Measurements from ENCODE around the gene KHDC4.

DNA sequence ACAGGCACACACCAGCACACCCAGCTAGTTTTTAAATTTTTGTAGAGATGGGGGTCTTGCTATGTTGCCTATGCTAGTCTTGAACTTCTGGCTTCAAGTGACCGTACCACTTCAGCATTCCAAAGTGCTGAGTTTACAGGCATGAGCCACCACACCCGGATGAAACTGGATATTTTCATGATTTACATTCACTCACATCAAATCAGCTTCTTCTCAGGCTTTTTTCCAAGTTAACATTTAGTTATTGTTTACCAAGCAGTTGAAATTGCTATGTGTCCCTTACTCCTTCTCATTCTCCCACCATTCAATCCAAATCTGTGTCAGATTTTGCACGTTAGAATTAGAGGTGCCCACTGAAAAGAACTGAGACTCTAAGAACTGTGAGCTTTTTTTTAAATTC lies 41.4 kb downstream of the KHDC4 start:
- TF ChIP-seq, protein P1, sequence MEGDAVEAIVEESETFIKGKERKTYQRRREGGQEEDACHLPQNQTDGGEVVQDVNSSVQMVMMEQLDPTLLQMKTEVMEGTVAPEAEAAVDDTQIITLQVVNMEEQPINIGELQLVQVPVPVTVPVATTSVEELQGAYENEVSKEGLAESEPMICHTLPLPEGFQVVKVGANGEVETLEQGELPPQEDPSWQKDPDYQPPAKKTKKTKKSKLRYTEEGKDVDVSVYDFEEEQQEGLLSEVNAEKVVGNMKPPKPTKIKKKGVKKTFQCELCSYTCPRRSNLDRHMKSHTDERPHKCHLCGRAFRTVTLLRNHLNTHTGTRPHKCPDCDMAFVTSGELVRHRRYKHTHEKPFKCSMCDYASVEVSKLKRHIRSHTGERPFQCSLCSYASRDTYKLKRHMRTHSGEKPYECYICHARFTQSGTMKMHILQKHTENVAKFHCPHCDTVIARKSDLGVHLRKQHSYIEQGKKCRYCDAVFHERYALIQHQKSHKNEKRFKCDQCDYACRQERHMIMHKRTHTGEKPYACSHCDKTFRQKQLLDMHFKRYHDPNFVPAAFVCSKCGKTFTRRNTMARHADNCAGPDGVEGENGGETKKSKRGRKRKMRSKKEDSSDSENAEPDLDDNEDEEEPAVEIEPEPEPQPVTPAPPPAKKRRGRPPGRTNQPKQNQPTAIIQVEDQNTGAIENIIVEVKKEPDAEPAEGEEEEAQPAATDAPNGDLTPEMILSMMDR (IDR thresholded peaks at IDR 0.05): no peak
- TF ChIP-seq POLR2A (IDR thresholded peaks at IDR 0.05): no peak

Data from body of pancreas (tissue), 4 donors.